ENCODE measurements around the gene CAB39. TPM values are rescaled to one million over a fixed set of nuclear protein-coding genes. Genes with fewer than 3 reads are reported as not detected.
A peak's percentile ranks its signal among the peaks of the same experiment; 100 is the strongest.

Gene CAB39
- total and polyA plus RNA-seq, 2 donors (not counting 1 experiment from before 2014, with no cell fraction given), result 21.7 to 75.7 TPM

- no peaks in the 10 kb centered on the region for H3K9me3 Mint-ChIP-seq (ENCODE audit: insufficient read depth)
- no peak overlapping the region for H3K4me2 ChIP-seq (replicated peaks; ENCODE audit: low read depth, low read length, poor library complexity, severe bottlenecking)
- H3K36me3 ChIP-seq (replicated peaks in 1 of 2; ENCODE audit: control extremely low read depth in 1 of 2, control insufficient read depth in 1 of 2, extremely low read depth in 1 of 2, insufficient read depth in 2 of 2, low read length in 1 of 2), result peaks cover 0 to 9% of the 10 kb centered on the region in 2 experiments
- H3K9ac ChIP-seq (ENCODE audit: low read length), result no peak overlapping the region
- ATAC-seq (ENCODE audit: low read depth) (no peak), DNase-seq (no peak)
- H3K4me1 ChIP-seq (ENCODE audit: control insufficient read depth in 2 of 2, insufficient read depth in 2 of 2, low read length in 2 of 2), result peaks cover 37 to 42% of the 10 kb centered on the region in 2 donors
- no peak overlapping the region for H3K4me3 Mint-ChIP-seq
- no peaks in the 10 kb centered on the region for H3K27me3 Mint-ChIP-seq
- WGBS (ENCODE audit: insufficient coverage), result no CpG with 5 or more reads among the region's 2 CpGs
- peaks cover 81% of the 10 kb centered on the region for H4K20me1 ChIP-seq (ENCODE audit: control insufficient read depth, insufficient read depth, low read length, poor library complexity, severe bottlenecking)
- H3K79me2 ChIP-seq (ENCODE audit: control insufficient read depth, insufficient read depth, low read length), result peaks cover 99% of the 10 kb centered on the region
- H3K27ac ChIP-seq (ENCODE audit: low read length in 2 of 2), result no peak overlapping the region
- POLR2A ChIA-PET, result no interaction called here
- no peak overlapping the region for H3K27ac Mint-ChIP-seq
- peaks cover 65% of the 10 kb centered on the region for H3K4me1 Mint-ChIP-seq
- no peaks in the 10 kb centered on the region for H3K27me3 ChIP-seq (replicated peaks in 1 of 4; ENCODE audit: control extremely low read depth in 1 of 4, control insufficient read depth in 3 of 4, insufficient read depth in 4 of 4, low read length in 3 of 4)
- H2AFZ ChIP-seq (ENCODE audit: insufficient read depth, low read depth, low read length, poor library complexity, severe bottlenecking), result no peak overlapping the region
- no peak for TF ChIP-seq EZH2 (IDR thresholded peaks at IDR 0.05; ENCODE audit: borderline replicate concordance, insufficient read depth, low read depth, low read length, poor library complexity, severe bottlenecking)
- CTCF ChIA-PET, result no interaction called here
- H3K9me3 ChIP-seq (ENCODE audit: control extremely low read depth in 1 of 3, control insufficient read depth in 2 of 3, insufficient read depth in 1 of 3, low read length in 2 of 3), result no peaks in the 10 kb centered on the region
- intact Hi-C loops (cut with micrococcal nuclease), result no loop called here
- H3K4me3 ChIP-seq (ENCODE audit: control extremely low read depth in 1 of 5, extremely low read depth in 1 of 5, insufficient read depth in 1 of 5, low read depth in 2 of 5, low read length in 4 of 5), result no peak overlapping the region
Measured at GRCh38 chr2:230735884-230736283, 23.2 kb downstream of the CAB39 start.

DNA sequence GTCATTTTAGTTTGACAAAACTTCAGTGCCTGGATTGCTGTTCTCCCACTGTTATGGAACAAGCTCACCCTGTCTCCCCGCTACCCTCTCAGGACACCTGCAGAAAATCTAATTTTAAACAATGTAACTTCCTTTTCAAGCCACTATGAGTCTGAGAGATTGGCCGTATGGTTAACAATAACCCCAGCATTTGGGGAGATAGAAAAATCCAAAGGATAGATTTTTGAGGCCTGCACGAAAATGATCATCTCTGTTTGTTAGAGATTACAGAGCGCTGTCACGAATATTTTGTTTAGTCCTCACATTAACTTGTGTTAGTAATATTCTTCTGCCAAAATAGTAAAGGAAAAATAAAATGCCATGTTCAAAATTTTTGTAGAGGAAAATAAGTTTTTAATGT, 24.7 kb downstream of the CAB39 start:
- Mint-ChIP-seq H3K9me3 (ENCODE audit: insufficient read depth) (no peaks in the 10 kb centered on the region), H3K27me3 (no peaks in the 10 kb centered on the region), H3K27ac (no peak overlapping the region), H3K4me1 (peaks cover 58% of the 10 kb centered on the region), H3K4me3 (peak overlapping the region; percentile 40)
- intact Hi-C loops (cut with micrococcal nuclease), result no loop called here
- H3K27ac ChIP-seq (ENCODE audit: low read length in 2 of 2), result peak overlapping the region in 1 of 2 donors; percentile 58
- H3K27me3 ChIP-seq (replicated peaks in 1 of 4; ENCODE audit: control extremely low read depth in 1 of 4, control insufficient read depth in 3 of 4, insufficient read depth in 4 of 4, low read length in 3 of 4), result no peaks in the 10 kb centered on the region
- peaks cover 74% of the 10 kb centered on the region for H4K20me1 ChIP-seq (ENCODE audit: control insufficient read depth, insufficient read depth, low read length, poor library complexity, severe bottlenecking)
- ATAC-seq (ENCODE audit: low read depth) (no peak), DNase-seq (no peak)
- 0% methylated on average over 1 of the region's 5 CpGs for WGBS (ENCODE audit: insufficient coverage)
- H3K4me1 ChIP-seq (ENCODE audit: control insufficient read depth in 2 of 2, insufficient read depth in 2 of 2, low read length in 2 of 2), result peaks cover 37 to 42% of the 10 kb centered on the region in 2 donors
- H2AFZ ChIP-seq (ENCODE audit: insufficient read depth, low read depth, low read length, poor library complexity, severe bottlenecking), result no peak overlapping the region
- H3K36me3 ChIP-seq (replicated peaks in 1 of 2; ENCODE audit: control extremely low read depth in 1 of 2, control insufficient read depth in 1 of 2, extremely low read depth in 1 of 2, insufficient read depth in 2 of 2, low read length in 1 of 2), result peaks cover 0 to 16% of the 10 kb centered on the region in 2 experiments
- H3K9me3 ChIP-seq (ENCODE audit: control extremely low read depth in 1 of 3, control insufficient read depth in 2 of 3, insufficient read depth in 1 of 3, low read length in 2 of 3), result no peaks in the 10 kb centered on the region
- no peak overlapping the region for H3K4me3 ChIP-seq (ENCODE audit: control extremely low read depth in 1 of 5, extremely low read depth in 1 of 5, insufficient read depth in 1 of 5, low read depth in 2 of 5, low read length in 4 of 5)
- CTCF ChIA-PET, result no interaction called here
- peak overlapping the region; percentile 40 for H3K9ac ChIP-seq (ENCODE audit: low read length)
- peak overlapping the region; percentile 47 for H3K4me2 ChIP-seq (replicated peaks; ENCODE audit: low read depth, low read length, poor library complexity, severe bottlenecking)
- POLR2A ChIA-PET, result no interaction called here
- TF ChIP-seq EZH2 (IDR thresholded peaks at IDR 0.05; ENCODE audit: borderline replicate concordance, insufficient read depth, low read depth, low read length, poor library complexity, severe bottlenecking) (no peak), CTCF (IDR thresholded peaks at IDR 0.05) (no peak)
- H3K79me2 ChIP-seq (ENCODE audit: control insufficient read depth, insufficient read depth, low read length), result peaks cover 97% of the 10 kb centered on the region

All from B cell (primary cell).